22Rv1 (cell line): ENCODE results near the gene CDH3.

ENCODE experiments used
- ZFX ChIP-seq: fragments of 450-650 bp; IDR thresholded peaks from 2 replicates; pipeline ENCODE4 v1.6.1; 2017; ENCODE audit warnings: antibody characterized with exemption, borderline replicate concordance
- TF ChIP-seq, protein P1 (sequence below): fragments of 450-650 bp; IDR thresholded peaks from 2 replicates; pipeline ENCODE4 v1.5.1; 2017; ENCODE audit warnings: mild to moderate bottlenecking

DNA sequence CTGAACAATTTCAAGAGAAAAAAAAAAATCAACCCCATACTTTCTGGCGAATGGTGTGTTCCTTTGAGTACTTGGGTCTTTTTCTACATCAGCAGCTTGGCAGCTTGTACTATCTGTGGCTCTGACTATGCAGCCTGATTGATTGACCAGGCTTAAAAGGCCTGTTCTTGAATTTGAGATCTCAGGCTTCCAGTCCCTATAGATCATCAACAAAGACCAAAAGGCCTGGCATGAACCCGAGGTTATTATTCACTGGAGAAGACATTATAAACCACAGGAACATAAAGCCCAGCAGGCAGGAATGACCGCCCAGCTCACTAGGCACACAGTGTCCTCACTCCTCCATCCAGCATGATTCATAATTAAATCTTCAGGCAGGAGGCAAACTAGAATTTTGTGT, 32.1 kb upstream of the CDH3 start:
- TF ChIP-seq, protein P1, sequence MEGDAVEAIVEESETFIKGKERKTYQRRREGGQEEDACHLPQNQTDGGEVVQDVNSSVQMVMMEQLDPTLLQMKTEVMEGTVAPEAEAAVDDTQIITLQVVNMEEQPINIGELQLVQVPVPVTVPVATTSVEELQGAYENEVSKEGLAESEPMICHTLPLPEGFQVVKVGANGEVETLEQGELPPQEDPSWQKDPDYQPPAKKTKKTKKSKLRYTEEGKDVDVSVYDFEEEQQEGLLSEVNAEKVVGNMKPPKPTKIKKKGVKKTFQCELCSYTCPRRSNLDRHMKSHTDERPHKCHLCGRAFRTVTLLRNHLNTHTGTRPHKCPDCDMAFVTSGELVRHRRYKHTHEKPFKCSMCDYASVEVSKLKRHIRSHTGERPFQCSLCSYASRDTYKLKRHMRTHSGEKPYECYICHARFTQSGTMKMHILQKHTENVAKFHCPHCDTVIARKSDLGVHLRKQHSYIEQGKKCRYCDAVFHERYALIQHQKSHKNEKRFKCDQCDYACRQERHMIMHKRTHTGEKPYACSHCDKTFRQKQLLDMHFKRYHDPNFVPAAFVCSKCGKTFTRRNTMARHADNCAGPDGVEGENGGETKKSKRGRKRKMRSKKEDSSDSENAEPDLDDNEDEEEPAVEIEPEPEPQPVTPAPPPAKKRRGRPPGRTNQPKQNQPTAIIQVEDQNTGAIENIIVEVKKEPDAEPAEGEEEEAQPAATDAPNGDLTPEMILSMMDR, result no peak
- no peak for TF ChIP-seq ZFX
